ENCODE data around the gene SMARCD2.
A peak's percentile ranks its signal among the peaks of the same experiment; 100 is the strongest.

SMARCD2 gene

GRCh38 chr17:63830904-63831491 lies 11.5 kb downstream of the SMARCD2 start:
- DNase-seq, result no peak

GRCh38 chr17:63830278-63830677 lies 12.2 kb downstream of the SMARCD2 start:
- DNase-seq, result no peak

GRCh38 chr17:63828936-63829335 lies 13.5 kb downstream of the SMARCD2 start:
- no peak for DNase-seq

GRCh38 chr17:63827801-63828221 lies 14.7 kb downstream of the SMARCD2 start:
- DNase-seq, result no peak

GRCh38 chr17:63827002-63827800 lies 15.3 kb downstream of the SMARCD2 start, which contains the start of the genes FTSJ3 and PSMC5:
TSS of gene FTSJ3 (minus strand) at chr17:63827663. CDS start at chr17:63826902, 761 bp downstream.
TSS of gene PSMC5 (plus strand) at chr17:63827431. CDS start at chr17:63827491, 60 bp downstream.
- peak; percentile 95 to 96 for DNase-seq

- no peak for DNase-seq
Measured at GRCh38 chr17:63826468-63827001, 15.9 kb downstream of the SMARCD2 start.

GRCh38 chr17:63824362-63824761 lies 18.1 kb downstream of the SMARCD2 start:
- DNase-seq, result no peak

- no peak for DNase-seq
Measured at GRCh38 chr17:63823659-63824331, 18.7 kb downstream of the SMARCD2 start.

GRCh38 chr17:63822537-63822936 lies 19.9 kb downstream of the SMARCD2 start:
- DNase-seq, result no peak

- DNase-seq, result no peak
Measured at GRCh38 chr17:63821804-63822203, 20.7 kb downstream of the SMARCD2 start.

- DNase-seq, result no peak
Measured at GRCh38 chr17:63820963-63821561, 21.4 kb downstream of the SMARCD2 start.

- DNase-seq, result no peak
Measured at GRCh38 chr17:63819585-63820537, 22.6 kb downstream of the SMARCD2 start.

GRCh38 chr17:63819131-63819530 lies 23.4 kb downstream of the SMARCD2 start:
- DNase-seq, result no peak

- no peak for DNase-seq
Measured at GRCh38 chr17:63817736-63818385, 24.6 kb downstream of the SMARCD2 start.

GRCh38 chr17:63816669-63817068 lies 25.8 kb downstream of the SMARCD2 start:
- DNase-seq, result no peak

- DNase-seq, result no peak
Measured at GRCh38 chr17:63816123-63816522, 26.4 kb downstream of the SMARCD2 start.

- DNase-seq, result no peak
Measured at GRCh38 chr17:63809970-63810369, 32.5 kb downstream of the SMARCD2 start.

GRCh38 chr17:63805591-63805990 lies 36.9 kb downstream of the SMARCD2 start:
- no peak for DNase-seq

- no peak for DNase-seq
Measured at GRCh38 chr17:63804328-63804727, 38.2 kb downstream of the SMARCD2 start.

- DNase-seq, result no peak
Measured at GRCh38 chr17:63800783-63801182, 41.7 kb downstream of the SMARCD2 start.

- no peak for DNase-seq
Measured at GRCh38 chr17:63798572-63799106, 43.8 kb downstream of the SMARCD2 start.
